ENCODE results near the gene SLC22A2.

- TF ChIP-seq, protein P1, sequence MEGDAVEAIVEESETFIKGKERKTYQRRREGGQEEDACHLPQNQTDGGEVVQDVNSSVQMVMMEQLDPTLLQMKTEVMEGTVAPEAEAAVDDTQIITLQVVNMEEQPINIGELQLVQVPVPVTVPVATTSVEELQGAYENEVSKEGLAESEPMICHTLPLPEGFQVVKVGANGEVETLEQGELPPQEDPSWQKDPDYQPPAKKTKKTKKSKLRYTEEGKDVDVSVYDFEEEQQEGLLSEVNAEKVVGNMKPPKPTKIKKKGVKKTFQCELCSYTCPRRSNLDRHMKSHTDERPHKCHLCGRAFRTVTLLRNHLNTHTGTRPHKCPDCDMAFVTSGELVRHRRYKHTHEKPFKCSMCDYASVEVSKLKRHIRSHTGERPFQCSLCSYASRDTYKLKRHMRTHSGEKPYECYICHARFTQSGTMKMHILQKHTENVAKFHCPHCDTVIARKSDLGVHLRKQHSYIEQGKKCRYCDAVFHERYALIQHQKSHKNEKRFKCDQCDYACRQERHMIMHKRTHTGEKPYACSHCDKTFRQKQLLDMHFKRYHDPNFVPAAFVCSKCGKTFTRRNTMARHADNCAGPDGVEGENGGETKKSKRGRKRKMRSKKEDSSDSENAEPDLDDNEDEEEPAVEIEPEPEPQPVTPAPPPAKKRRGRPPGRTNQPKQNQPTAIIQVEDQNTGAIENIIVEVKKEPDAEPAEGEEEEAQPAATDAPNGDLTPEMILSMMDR (IDR thresholded peaks at IDR 0.05; ENCODE audit: low read depth, low read length, missing input control) = no peak
- no peak for TF ChIP-seq REST (IDR thresholded peaks at IDR 0.05)
- TF ChIP-seq HNF4A (conservative IDR thresholded peaks at IDR 0.05) = no peak
- no peak for TF ChIP-seq TAF1 (conservative IDR thresholded peaks at IDR 0.05)
- TF ChIP-seq FOXA1 (IDR thresholded peaks at IDR 0.05) = no peak
- no peak for TF ChIP-seq ZBTB33 (IDR thresholded peaks at IDR 0.05)
- no peak for TF ChIP-seq YY1 (IDR thresholded peaks at IDR 0.05)
Observed at GRCh38 chr6:160277144-160277543, 18.5 kb upstream of the SLC22A2 start.

Measured in liver (tissue), 3 donors.